Measurements from ENCODE around the gene CACNA1H. TPM values are rescaled to one million over a fixed set of nuclear protein-coding genes. Genes with fewer than 3 reads are reported as not detected.

CACNA1H gene
- polyA plus RNA-seq, 3 donors = 20.3 to 30.5 (median 29.4) TPM

GRCh38 chr16:1167276-1168107 is 14.6 kb downstream of the CACNA1H start:
- DNase-seq (ENCODE audit: extremely low read depth in 1 of 11, low read depth in 9 of 11, low spot score in 4 of 11) = no peak

GRCh38 chr16:1168837-1169236 is 15.9 kb downstream of the CACNA1H start:
- no peak for DNase-seq (ENCODE audit: extremely low read depth in 1 of 11, low read depth in 9 of 11, low spot score in 4 of 11)

- no peak for DNase-seq (ENCODE audit: extremely low read depth in 1 of 11, low read depth in 9 of 11, low spot score in 4 of 11)
Observed at GRCh38 chr16:1169285-1170075, 16.6 kb downstream of the CACNA1H start.

GRCh38 chr16:1170076-1170418 is 17.1 kb downstream of the CACNA1H start:
- DNase-seq (ENCODE audit: extremely low read depth in 1 of 11, low read depth in 9 of 11, low spot score in 4 of 11) = no peak

GRCh38 chr16:1171001-1171400 is 18.1 kb downstream of the CACNA1H start:
- no peak for DNase-seq (ENCODE audit: extremely low read depth in 1 of 11, low read depth in 9 of 11, low spot score in 4 of 11)

GRCh38 chr16:1171854-1172428 is 19.0 kb downstream of the CACNA1H start:
- DNase-seq (ENCODE audit: extremely low read depth in 1 of 11, low read depth in 9 of 11, low spot score in 4 of 11) = no peak

GRCh38 chr16:1172651-1173050 is 19.7 kb downstream of the CACNA1H start:
- DNase-seq (ENCODE audit: extremely low read depth in 1 of 11, low read depth in 9 of 11, low spot score in 4 of 11) = no peak

GRCh38 chr16:1173788-1174451 is 21.0 kb downstream of the CACNA1H start:
- DNase-seq (ENCODE audit: extremely low read depth in 1 of 11, low read depth in 9 of 11, low spot score in 4 of 11) = no peak

GRCh38 chr16:1174477-1175357 is 21.8 kb downstream of the CACNA1H start:
- no peak for DNase-seq (ENCODE audit: extremely low read depth in 1 of 11, low read depth in 9 of 11, low spot score in 4 of 11)

- DNase-seq (ENCODE audit: extremely low read depth in 1 of 11, low read depth in 9 of 11, low spot score in 4 of 11) = no peak
Observed at GRCh38 chr16:1175566-1176279, 22.8 kb downstream of the CACNA1H start.

GRCh38 chr16:1176280-1176897 is 23.5 kb downstream of the CACNA1H start:
- DNase-seq (ENCODE audit: extremely low read depth in 1 of 11, low read depth in 9 of 11, low spot score in 4 of 11) = no peak

GRCh38 chr16:1177053-1177452 is 24.1 kb downstream of the CACNA1H start:
- DNase-seq (ENCODE audit: extremely low read depth in 1 of 11, low read depth in 9 of 11, low spot score in 4 of 11) = no peak

GRCh38 chr16:1177750-1178149 is 24.8 kb downstream of the CACNA1H start:
- no peak for DNase-seq (ENCODE audit: extremely low read depth in 1 of 11, low read depth in 9 of 11, low spot score in 4 of 11)

- DNase-seq (ENCODE audit: extremely low read depth in 1 of 11, low read depth in 9 of 11, low spot score in 4 of 11) = no peak
Observed at GRCh38 chr16:1178295-1178910, 25.5 kb downstream of the CACNA1H start.

GRCh38 chr16:1180549-1181403 is 27.9 kb downstream of the CACNA1H start:
- DNase-seq (ENCODE audit: extremely low read depth in 1 of 11, low read depth in 9 of 11, low spot score in 4 of 11) = no peak
